GM21825 (cell line): ENCODE results near the gene UBE2H.
"Not testable (repeated sequence)": the region's sequence is repeated elsewhere in the genome, so short reads cannot be mapped to it uniquely, and the experiment has no call there.

ENCODE experiments used
- ATAC-seq: cut with Tn5 transposase; IDR thresholded peaks from one replicate; pipeline ENCODE4 v1.9.1; 2021; ENCODE audit warnings: mild to moderate bottlenecking, moderate library complexity; ENCODE audit not compliant: unreplicated experiment

Gene UBE2H

GRCh38 chr7:129952653-129953560 is at the start of gene UBE2H:
Gene UBE2H (minus strand): TSS chr7:129952960. CDS start chr7:129952555, 405 bp downstream.
- ATAC-seq, result peak; percentile 51

GRCh38 chr7:129998446-129998845 is 45.7 kb upstream of the UBE2H start:
- no peak for ATAC-seq

GRCh38 chr7:129997285-129997684 is 44.5 kb upstream of the UBE2H start:
- no peak for ATAC-seq

GRCh38 chr7:129993275-129993674 is 40.5 kb upstream of the UBE2H start:
- no peak for ATAC-seq

GRCh38 chr7:129990403-129991192 is 37.8 kb upstream of the UBE2H start:
- no peak for ATAC-seq

- ATAC-seq, result no peak
Measured at GRCh38 chr7:129989466-129989865, 36.7 kb upstream of the UBE2H start.

- ATAC-seq, result no peak
Measured at GRCh38 chr7:129986600-129986999, 33.8 kb upstream of the UBE2H start.

GRCh38 chr7:129980667-129981066 is 27.9 kb upstream of the UBE2H start:
- ATAC-seq, result no peak

GRCh38 chr7:129975309-129975708 is 22.5 kb upstream of the UBE2H start:
- no peak for ATAC-seq

GRCh38 chr7:129970816-129971215 is 18.1 kb upstream of the UBE2H start:
- ATAC-seq, result no peak

GRCh38 chr7:129969881-129970446 is 17.2 kb upstream of the UBE2H start:
- ATAC-seq, result no peak

GRCh38 chr7:129968592-129969383 is 16.0 kb upstream of the UBE2H start:
- ATAC-seq, result no peak

- not testable (repeated sequence) for ATAC-seq
Measured at GRCh38 chr7:129960204-129960475, 7.4 kb upstream of the UBE2H start.

GRCh38 chr7:129959471-129960203 is 6.9 kb upstream of the UBE2H start:
- no peak for ATAC-seq

GRCh38 chr7:129958643-129959470 is 6.1 kb upstream of the UBE2H start:
- ATAC-seq, result no peak

- ATAC-seq, result no peak
Measured at GRCh38 chr7:129955993-129956543, 3.3 kb upstream of the UBE2H start.

- ATAC-seq, result peak; percentile 23
Measured at GRCh38 chr7:129952086-129952652, 591 bp downstream of the UBE2H start.

- no peak for ATAC-seq
Measured at GRCh38 chr7:129951226-129952085, 1.3 kb downstream of the UBE2H start.
